HepG2 (cell line): Measurements from ENCODE around the gene CFAP221. TPM values are rescaled to one million over a fixed set of nuclear protein-coding genes. Genes with fewer than 3 reads are reported as not detected.

ENCODE experiments used
- BHLHE40 ChIP-seq: IDR thresholded peaks from 2 replicates; pipeline ENCODE4 v1.6.1; 2011; ENCODE audit warnings: low read length, improper control_type of control experiment
- CHD4 ChIP-seq: fragments of 200-600 bp; sonication (generic); IDR thresholded peaks from 2 replicates; pipeline ENCODE4 v1.7.0; 2017; ENCODE audit warnings: mild to moderate bottlenecking, low read length, borderline replicate concordance
- DZIP1 ChIP-seq: sonication (generic); formaldehyde crosslinking; IDR thresholded peaks from 2 replicates; pipeline ENCODE4 v1.5.0; 2020; ENCODE audit warnings: mild to moderate bottlenecking, missing genetic modification reagents
- ESRRA ChIP-seq: sonication (generic); formaldehyde crosslinking; IDR thresholded peaks from 2 replicates; pipeline ENCODE4 v1.5.1; 2020; ENCODE audit warnings: mild to moderate bottlenecking, low read depth, missing genetic modification reagents
- FOXP1 ChIP-seq, 2 experiments: fragments of 450-650 bp in 1 of 2; IDR thresholded peaks; 2 replicates each; pipeline ENCODE4 v1.6.1; 2017 to 2018; ENCODE audit warnings: antibody characterized with exemption in 1 of 2
- MTF2 ChIP-seq: sonication (generic); formaldehyde crosslinking; IDR thresholded peaks from 2 replicates; pipeline ENCODE4 v1.5.0; 2020; ENCODE audit warnings: missing genetic modification reagents, borderline replicate concordance
- MYNN ChIP-seq: sonication (generic); formaldehyde crosslinking; IDR thresholded peaks from 2 replicates; pipeline ENCODE4 v1.4.0; 2020; ENCODE audit warnings: mild to moderate bottlenecking, low read depth, missing genetic modification reagents
- MZF1 ChIP-seq: sonication (generic); formaldehyde crosslinking; IDR thresholded peaks from 2 replicates; pipeline ENCODE4 v1.8.1; 2023; ENCODE audit warnings: mild to moderate bottlenecking, missing genetic modification reagents, borderline replicate concordance
- NBN ChIP-seq: fragments of 450-650 bp; conservative IDR thresholded peaks from 2 replicates; pipeline ENCODE4 v1.6.1; 2017
- NFKBIZ ChIP-seq: IDR thresholded peaks from 2 replicates; pipeline ENCODE4 v1.6.1; 2018; ENCODE audit warnings: missing genetic modification reagents, missing compliant biosample characterization
- NR2F1 ChIP-seq, 2 experiments: fragments of 450-650 bp in 1 of 2; formaldehyde crosslinking in 1 of 2; IDR thresholded peaks; 2 replicates each; pipeline versions ENCODE4 v1.5.0 to v1.6.1; 2016 to 2020; ENCODE audit warnings: mild to moderate bottlenecking in 1 of 2, missing compliant biosample characterization in 1 of 2, missing genetic modification reagents in 1 of 2, moderate library complexity in 1 of 2
- PATZ1 ChIP-seq: sonication (generic); formaldehyde crosslinking; IDR thresholded peaks from 2 replicates; pipeline ENCODE4 v1.4.0; 2020; ENCODE audit warnings: missing genetic modification reagents
- PCBP1 ChIP-seq: fragments of 200-400 bp; formaldehyde crosslinking; IDR thresholded peaks from 2 replicates; pipeline ENCODE4 v1.6.1; 2017; ENCODE audit warnings: mild to moderate bottlenecking, low read depth, low read length, borderline replicate concordance
- PCBP2 ChIP-seq: fragments of 200-400 bp; formaldehyde crosslinking; optimal IDR thresholded peaks from 2 replicates; pipeline ENCODE3; 2018; ENCODE audit warnings: low read length, low read depth; ENCODE audit not compliant: poor library complexity, severe bottlenecking
- PRDM15 ChIP-seq: sonication (generic); formaldehyde crosslinking; IDR thresholded peaks from 2 replicates; pipeline ENCODE4 v1.4.0; 2020; ENCODE audit warnings: missing genetic modification reagents
- SNAPC5 ChIP-seq: sonication (generic); formaldehyde crosslinking; IDR thresholded peaks from 2 replicates; pipeline ENCODE4 v1.8.1; 2023; ENCODE audit warnings: mild to moderate bottlenecking, missing genetic modification reagents, borderline replicate concordance
- SRSF1 ChIP-seq: fragments of 200-400 bp; formaldehyde crosslinking; optimal IDR thresholded peaks from 2 replicates; pipeline ENCODE3; 2017; ENCODE audit warnings: mild to moderate bottlenecking, low read depth, low read length, moderate library complexity
- SRSF4 ChIP-seq: fragments of 200-400 bp; formaldehyde crosslinking; IDR thresholded peaks from one replicate; pipeline ENCODE4 v1.6.1; 2018; ENCODE audit warnings: mild to moderate bottlenecking, low read depth, low read length, moderate library complexity; ENCODE audit not compliant: poor library complexity, severe bottlenecking
- ZNF143 ChIP-seq: sonication (generic); formaldehyde crosslinking; IDR thresholded peaks from 2 replicates; pipeline ENCODE4 v1.4.0; 2020; ENCODE audit warnings: missing genetic modification reagents
- ZNF329 ChIP-seq: sonication (generic); formaldehyde crosslinking; IDR thresholded peaks from 2 replicates; pipeline ENCODE4 v1.9.0; 2021; ENCODE audit warnings: low read depth, mild to moderate bottlenecking, missing genetic modification reagents
- ZNF335 ChIP-seq: sonication (generic); formaldehyde crosslinking; IDR thresholded peaks from 2 replicates; pipeline ENCODE4 v1.4.0; 2020; ENCODE audit warnings: missing genetic modification reagents
- ZSCAN21 ChIP-seq: sonication (generic); formaldehyde crosslinking; IDR thresholded peaks from 2 replicates; pipeline ENCODE4 v1.8.0; 2022; ENCODE audit warnings: mild to moderate bottlenecking, missing genetic modification reagents, moderate library complexity, borderline replicate concordance
- polyA plus RNA-seq, 8 experiments: library from polyadenylated mRNA; depleted of rRNA in 3 of 8; stranded (reverse) in 7 of 8; unstranded in 1 of 8; fragments of >200 nt; fragmentation: Illumina TruSeq in 4 of 8; extraction: Trizol in 4 of 8; gene quantifications; 2 replicates each; pipeline versions ENCODE4 v1.2.1 to v1.2.3, GENCODE V29; 2011 to 2016; ENCODE audit warnings: low read depth in 4 of 8, missing spikeins in 1 of 8, mixed read lengths in 1 of 8; ENCODE audit not compliant: insufficient read depth in 1 of 8
- total RNA-seq, 5 experiments: library from RNA; depleted of rRNA; stranded (reverse); fragments of >200 nt; fragmentation: Illumina TruSeq; extraction: Trizol; gene quantifications; 2 replicates each; pipeline ENCODE4 v1.2.3, GENCODE V29; 2016; ENCODE audit warnings: low read depth in 1 of 5

Gene CFAP221
- total and polyA plus RNA-seq, 2 of the 13 experiments (the other 11 are each of a cell fraction or from before 2014, with no cell fraction given): not detected

- no peak for TF ChIP-seq DZIP1
- no peak for TF ChIP-seq MYNN (CRISPR knock-in tag)
- TF ChIP-seq ZNF329 (CRISPR knock-in tag): no peak
- peak; percentile 10; the same call in 1 of the 2 replicates for TF ChIP-seq PATZ1 (CRISPR knock-in tag)
- TF ChIP-seq FOXP1 (IDR thresholded peaks at IDR 0.05): no peak
- TF ChIP-seq FOXP1 (CRISPR knock-in tag; IDR thresholded peaks at IDR 0.05): no peak
- TF ChIP-seq ZNF143 (CRISPR knock-in tag): no peak
- no peak for TF ChIP-seq CHD4
- TF ChIP-seq MZF1 (CRISPR knock-in tag): no peak
- no peak for TF ChIP-seq NBN
- TF ChIP-seq PRDM15 (CRISPR knock-in tag): no peak
- TF ChIP-seq ZNF335: no peak
- no peak for TF ChIP-seq NFKBIZ (CRISPR knock-in tag)
- no peak for TF ChIP-seq PCBP2
- no peak for TF ChIP-seq MTF2 (CRISPR knock-in tag)
- no peak for TF ChIP-seq SRSF4
- peak; percentile 30 to 63; a peak in 2 of 4 replicates for TF ChIP-seq NR2F1 (CRISPR knock-in tag; IDR thresholded peaks at IDR 0.05)
- no peak for TF ChIP-seq PCBP1
- TF ChIP-seq ZSCAN21 (CRISPR knock-in tag): no peak
- no peak for TF ChIP-seq SRSF1
- no peak for TF ChIP-seq SNAPC5 (CRISPR knock-in tag)
- no peak for TF ChIP-seq BHLHE40
- TF ChIP-seq ESRRA: no peak
Measured at GRCh38 chr2:119692954-119693353, 148.7 kb downstream of the CFAP221 start (continued).
